Stimulated activated CD4-positive, alpha-beta T cell treated with anti-CD3 and anti-CD28 coated beads, Interleukin-12 subunit alpha, Interleukin-12 subunit beta, amount 100 ng/mL, for 48 hours (primary cell): Measurements from ENCODE around the gene U2AF2.

Source experiments
- DNase-seq, 3 donors: peaks; one replicate each; pipeline ENCODE4 v3.0.0-alpha.2; 2020; ENCODE audit warnings: low read depth in 2 of 3, low spot score in 1 of 3

The U2AF2 gene

GRCh38 chr19:55656552-55656951 lies 1.7 kb downstream of the U2AF2 start:
- no peak for DNase-seq

DNA sequence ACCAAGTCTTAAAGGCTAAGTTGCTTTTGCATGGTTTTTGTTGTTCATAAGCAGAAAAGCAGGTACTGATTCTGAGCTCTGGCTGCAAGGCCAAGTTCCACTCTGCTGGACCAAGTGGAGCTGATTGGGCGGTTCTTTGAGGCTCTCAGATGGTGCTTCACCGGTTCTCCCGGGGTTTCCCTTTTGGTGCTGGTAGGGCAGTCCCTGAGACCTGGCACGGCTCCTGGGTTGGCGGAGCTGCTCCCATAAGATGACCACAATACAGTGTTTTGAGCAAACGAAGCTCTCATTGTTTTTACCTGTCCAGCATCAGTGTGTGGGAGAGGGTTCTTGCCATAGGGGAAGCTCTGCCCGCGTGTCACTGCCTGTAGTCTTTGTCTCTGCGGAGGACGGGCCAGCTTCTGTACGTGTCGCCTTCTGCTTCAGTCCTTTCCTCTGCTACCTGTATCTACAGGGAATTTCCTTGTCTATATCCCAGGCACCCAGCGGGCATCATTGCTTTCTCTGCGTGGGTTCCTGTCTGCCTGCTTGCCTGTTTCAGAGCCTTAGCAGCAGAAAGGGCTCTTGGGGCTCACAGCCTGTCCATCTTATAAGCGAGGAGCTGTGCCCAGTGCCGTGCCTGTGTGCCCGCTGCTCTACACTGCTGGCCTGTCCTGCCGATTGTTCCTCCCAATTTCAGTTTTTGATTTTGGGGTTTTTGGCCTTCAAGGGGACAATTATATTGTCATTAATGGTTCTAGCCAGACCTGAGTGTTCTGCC lies 2.3 kb downstream of the U2AF2 start:
- DNase-seq = no peak

DNA sequence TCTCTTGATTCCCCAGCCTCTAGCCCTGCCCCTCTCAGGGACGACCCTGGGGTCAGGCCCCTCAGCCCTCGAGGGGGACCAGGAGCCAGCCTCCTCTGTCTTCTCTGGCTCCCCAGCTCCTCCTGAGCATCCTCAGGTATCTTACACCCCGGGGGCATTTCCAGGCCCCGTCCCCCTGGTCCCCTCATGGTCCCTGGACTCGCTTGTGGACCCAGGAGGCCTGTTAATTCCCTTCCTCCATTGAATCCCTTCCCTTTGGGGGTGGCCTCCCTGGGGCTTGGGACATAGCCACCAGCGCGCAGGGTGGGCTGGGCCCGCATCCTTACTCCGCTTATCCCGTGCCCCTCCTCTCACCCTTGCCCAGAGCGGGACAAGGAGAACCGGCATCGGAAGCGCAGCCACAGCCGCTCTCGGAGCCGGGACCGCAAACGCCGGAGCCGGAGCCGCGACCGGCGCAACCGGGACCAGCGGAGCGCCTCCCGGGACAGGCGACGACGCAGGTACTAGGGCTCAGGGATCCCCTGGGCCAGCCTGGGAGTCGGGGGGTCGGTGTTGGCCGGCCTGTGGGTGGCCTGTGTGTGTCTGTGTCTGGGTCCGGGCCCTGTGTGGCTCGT lies 4.1 kb downstream of the U2AF2 start:
- DNase-seq = no peak

GRCh38 chr19:55659822-55660221 lies 5.0 kb downstream of the U2AF2 start:
- DNase-seq = no peak

GRCh38 chr19:55660404-55660803 lies 5.6 kb downstream of the U2AF2 start:
- no peak for DNase-seq

DNA sequence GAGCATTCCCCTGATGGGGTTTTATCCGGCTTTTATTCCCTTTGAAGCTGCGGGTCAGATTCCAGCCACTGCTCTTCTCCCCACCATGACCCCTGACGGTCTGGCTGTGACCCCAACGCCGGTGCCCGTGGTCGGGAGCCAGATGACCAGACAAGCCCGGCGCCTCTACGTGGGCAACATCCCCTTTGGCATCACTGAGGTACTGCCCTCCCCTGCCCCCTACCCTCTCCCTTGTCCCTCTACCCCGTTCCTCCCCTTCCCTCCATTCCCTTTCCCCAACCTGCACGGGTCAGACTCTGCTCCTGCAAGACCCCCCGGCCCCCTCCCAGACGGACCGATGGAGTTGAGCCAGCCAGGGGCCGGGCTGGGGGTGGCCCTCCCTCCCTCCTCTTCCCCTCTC lies 6.2 kb downstream of the U2AF2 start:
- DNase-seq = no peak

DNA sequence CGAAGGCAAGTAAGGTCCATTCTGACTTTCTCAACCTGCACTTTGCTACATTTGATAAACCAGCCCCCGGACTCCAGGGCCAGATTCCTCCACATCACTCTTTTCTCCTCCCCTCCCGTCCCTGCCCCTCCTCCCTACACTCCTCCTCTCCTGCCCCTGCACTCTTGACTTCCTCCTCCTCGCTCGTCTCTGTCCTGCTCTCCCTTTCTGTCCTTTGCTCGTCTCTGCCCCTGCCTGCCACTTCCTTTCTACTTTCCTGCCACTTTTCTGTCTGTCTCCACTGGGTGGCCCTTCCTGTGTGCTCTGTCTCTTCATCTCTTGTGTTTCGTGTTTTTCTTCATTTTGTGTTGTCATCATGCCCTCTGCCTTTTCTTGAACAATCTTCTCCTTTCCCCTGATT lies 7.0 kb downstream of the U2AF2 start:
- DNase-seq = no peak

DNA sequence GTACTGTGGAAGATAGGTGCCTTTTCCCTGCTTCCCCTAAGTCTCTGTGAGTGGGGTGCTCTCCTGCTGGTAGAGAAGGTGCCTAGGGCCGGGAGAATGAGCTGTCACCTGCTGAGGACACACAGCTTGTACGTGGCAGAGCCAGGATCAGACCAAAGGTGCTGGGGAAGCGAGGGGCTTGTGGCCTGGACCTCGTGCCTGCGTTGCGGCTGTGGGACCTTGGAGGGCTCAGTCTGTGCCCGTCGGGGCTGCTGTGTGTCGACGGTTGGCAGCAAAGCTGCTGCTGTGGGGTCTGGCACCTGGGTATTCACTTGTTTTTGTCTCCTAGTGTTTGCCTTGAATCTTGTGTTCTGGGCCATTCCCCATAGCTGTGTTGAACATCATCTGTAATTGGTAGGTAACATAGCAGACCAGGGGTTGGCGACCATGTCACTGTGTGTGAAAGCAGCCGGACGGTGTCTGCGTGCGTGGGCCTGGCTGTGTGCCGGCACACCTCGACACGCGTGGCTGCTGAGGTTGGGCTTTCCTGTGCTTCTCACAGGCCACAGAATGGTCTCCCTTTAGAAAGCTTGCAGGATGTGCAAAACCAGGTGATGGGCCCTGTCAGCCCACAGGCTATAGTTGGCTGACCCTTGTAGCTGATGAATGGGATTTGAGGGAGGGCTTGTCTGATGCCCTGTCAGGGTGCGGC lies 9.2 kb downstream of the U2AF2 start:
- no peak for DNase-seq

DNA sequence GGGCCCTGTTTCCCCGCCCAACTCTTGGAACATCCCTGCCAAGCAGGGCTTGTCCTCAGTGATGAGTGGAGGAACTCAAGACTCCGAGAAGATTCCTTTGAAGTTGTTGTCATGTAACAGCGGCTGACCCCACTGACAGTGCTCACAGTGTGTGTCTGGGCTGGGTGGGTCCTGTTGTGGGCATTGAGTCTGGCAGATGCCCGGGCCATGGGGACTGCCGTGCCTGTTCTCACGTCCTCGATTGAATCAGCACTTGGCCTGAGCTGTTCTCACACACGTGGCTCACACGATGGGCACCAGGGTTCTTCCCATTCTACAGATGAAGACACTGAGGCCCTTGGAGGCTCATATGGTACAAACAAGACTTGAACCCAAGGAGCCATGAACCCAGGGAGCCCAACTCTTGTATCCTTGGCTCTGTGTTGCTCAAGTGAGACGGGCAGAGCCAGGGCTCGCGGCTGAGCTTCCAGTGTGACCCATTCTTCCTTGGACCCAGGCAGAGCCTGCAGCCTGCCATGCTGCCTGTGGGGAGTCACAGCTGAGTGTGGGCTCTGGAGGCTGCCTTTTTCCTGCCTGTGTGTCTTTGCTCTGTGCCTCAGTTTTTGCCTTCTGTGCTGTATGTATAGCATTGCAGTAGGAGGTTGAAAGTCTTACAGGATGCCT lies 11.6 kb downstream of the U2AF2 start:
- DNase-seq = no peak

GRCh38 chr19:55667006-55667381 lies 12.2 kb downstream of the U2AF2 start:
- DNase-seq = no peak

DNA sequence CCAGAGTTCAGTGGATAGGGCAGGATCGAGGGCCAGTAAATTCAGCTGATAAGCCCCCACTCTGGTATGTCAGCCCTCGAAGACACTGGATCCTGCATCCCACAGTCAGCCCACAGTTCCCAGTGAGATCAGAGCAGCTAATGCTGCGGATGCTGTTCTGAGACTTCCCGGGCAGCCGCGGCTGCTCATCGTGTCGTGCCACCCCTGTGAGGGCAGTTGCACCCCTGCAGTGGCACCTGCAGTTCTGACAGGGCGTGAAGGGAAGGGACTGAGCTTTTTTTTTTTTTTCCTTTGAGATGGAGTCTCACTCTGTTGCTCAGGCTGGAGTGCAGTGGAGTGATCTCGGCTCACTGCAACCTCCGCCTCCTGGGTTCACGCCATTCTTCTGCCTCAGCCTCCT lies 12.7 kb downstream of the U2AF2 start:
- DNase-seq = no peak

GRCh38 chr19:55667958-55668357 lies 13.1 kb downstream of the U2AF2 start:
- DNase-seq = no peak

DNA sequence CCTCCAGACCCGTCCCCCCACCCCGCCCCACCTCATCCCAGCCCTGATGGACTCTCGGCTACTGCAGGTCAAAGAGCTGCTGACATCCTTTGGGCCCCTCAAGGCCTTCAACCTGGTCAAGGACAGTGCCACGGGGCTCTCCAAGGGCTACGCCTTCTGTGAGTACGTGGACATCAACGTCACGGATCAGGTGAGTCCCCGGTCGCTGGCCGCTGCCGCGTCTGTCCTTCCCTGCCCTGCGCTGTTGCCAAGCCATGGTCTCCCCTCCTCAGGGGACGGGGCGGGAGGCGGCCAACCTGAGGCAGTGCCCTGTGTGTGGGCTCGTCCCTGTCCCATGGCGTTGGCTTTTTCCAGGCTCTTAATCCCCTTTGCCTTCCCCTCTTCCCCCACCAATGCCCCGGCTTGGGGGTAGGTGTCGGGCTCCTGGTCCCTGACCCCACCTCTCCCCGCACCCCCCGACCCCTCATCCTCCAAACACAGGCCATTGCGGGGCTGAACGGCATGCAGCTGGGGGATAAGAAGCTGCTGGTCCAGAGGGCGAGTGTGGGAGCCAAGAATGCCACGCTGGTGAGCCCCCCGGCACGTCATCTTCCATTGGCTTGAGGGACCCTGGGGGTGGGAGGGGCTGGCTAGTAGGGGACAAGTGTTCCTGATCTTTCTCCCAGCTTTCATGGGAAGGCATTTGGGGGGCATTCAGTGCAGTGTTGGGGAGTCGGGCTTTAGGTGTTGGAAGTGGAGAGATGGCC lies 13.9 kb downstream of the U2AF2 start:
- DNase-seq = no peak

DNA sequence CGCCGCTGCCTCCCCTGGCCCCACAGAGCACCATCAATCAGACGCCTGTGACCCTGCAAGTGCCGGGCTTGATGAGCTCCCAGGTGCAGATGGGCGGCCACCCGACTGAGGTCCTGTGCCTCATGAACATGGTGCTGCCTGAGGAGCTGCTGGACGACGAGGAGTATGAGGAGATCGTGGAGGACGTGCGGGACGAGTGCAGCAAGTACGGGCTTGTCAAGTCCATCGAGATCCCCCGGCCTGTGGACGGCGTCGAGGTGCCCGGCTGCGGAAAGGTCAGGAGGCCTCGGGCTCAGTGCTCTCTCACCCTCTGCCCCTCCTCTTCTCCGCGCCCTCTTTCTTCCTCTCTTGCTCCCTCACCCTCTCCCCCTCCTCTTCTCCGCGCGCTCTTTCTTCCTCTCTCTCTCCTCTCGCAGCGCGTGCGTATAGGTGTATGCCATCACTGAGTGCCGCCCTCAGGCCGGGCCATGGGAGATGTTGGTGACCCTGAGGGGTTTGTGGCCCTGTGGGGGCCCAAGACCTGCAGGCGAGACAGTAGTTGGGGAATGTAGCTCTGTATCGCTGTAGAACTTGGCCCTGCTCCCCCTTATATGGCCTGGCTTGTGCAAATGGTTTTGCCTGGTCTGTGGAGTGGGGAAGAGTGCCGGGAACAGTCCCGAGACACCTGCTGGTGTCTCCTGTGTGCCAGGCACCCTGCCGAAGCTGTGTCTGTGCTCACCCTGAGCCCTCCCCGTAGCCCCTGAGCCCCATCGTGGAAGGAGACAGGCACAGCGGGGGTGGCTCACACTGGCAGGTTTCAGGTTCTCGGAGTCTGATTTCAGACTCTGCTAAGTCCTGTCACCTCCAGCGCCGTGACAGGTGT lies 14.8 kb downstream of the U2AF2 start:
- DNase-seq = no peak

- DNase-seq = no peak
These were observed 15.6 kb downstream of the U2AF2 start for GRCh38 chr19:55670280-55671053.

- no peak for DNase-seq
These were observed 16.2 kb downstream of the U2AF2 start for GRCh38 chr19:55671054-55671378.

DNA sequence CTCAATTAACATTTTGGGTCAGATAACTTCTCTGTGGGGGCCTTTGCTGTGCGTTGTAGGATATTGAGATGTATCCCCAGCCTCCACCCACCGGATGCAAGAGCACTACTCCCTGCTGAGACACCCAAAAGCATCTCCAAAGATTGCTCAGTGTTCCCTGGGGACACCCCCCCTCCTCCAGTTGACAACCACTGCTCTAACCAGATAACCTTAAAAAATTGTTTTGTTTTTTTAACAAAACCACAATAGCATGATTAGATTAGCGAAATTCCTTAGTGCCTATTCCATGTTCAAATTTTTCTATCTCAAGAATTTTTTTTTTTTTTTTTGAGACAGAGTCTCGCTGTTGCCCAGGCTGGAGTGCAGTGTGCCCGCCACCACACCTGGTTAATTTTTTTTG lies 17.6 kb downstream of the U2AF2 start:
- DNase-seq = no peak

- no peak for DNase-seq
These were observed 18.6 kb downstream of the U2AF2 start for GRCh38 chr19:55673465-55673864.

DNA sequence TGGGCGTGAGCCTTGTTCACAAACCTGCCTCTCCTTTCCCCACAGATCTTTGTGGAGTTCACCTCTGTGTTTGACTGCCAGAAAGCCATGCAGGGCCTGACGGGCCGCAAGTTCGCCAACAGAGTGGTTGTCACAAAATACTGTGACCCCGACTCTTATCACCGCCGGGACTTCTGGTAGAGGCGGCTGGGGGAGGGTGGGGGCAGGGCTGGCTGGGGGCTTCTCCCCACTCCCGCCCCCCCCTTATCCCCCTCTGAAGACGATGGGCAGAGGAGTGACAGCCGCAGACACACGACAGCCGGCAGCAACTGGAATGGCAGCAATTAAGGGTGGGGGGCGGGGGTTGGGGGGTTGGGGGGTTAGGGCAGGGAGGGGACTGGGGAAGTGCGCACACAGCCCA lies 19.1 kb downstream of the U2AF2 start:
- no peak for DNase-seq

- DNase-seq = no peak
These were observed 19.6 kb downstream of the U2AF2 start for GRCh38 chr19:55674459-55674840.
